ENCODE measurements around the gene BTF3.

Gene BTF3

DNA sequence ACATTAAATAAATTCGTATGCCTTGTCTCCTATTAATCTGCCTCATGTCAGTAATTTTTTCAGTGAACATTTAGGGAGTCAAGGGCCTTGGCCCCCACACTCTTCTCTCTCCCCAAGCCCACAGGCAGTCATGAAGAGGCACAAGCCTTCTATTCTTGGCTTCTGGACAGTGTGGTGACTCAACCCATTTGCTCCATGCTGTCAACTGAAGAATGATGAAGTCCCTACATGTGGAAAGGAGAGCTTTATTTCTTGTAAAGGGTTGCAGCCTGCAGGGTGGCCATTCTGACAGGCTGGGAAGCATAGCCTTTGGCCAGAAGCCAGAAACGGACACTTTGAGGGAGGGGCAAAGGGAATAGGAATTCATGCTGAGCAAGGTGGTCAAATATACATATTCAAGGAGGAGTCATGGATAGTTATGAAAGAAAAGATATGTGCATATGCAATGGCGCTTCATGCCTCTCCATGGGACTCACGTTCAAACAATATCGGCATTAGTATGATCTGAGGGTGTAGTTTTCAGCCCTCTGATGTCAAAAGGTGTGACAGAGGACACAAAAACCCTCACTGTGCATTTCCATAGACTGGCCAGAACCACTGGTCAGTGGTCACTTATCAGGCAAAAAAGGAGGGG is 35.9 kb downstream of the BTF3 start:
- DNase-seq (no peak), ATAC-seq (ENCODE audit: insufficient read depth, low read depth) (no peak)

DNA sequence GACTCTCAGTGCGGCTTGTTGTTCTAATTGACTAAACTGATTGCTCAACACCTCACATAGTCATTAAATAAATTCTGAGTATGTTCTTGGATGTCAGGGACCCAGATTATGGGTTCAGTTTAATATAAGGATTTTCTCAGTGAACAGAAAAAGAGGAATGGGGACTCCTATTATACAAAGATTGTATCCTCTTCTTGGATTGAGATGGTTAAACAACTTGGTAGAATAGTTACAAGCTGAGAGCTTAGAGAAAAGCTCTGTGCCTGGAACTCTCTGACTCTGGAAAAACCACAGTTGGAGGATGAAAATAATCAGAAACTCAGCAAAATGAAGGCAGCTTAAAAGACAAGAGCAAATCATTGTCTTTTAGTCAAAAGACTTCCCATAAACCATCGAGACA is 36.7 kb downstream of the BTF3 start:
- Histone ChIP-seq H3K27me3 (ENCODE audit: insufficient read depth, low read length, poor library complexity) (peaks cover 8% of the 10 kb centered on the region), H3K4me1 (ENCODE audit: insufficient read depth, low read length) (no peaks in the 10 kb centered on the region), H3K4me3 (ENCODE audit: low read depth in 1 of 2, low read length in 2 of 2) (no peak overlapping the region), H4K20me1 (ENCODE audit: insufficient read depth, low read length) (no peaks in the 10 kb centered on the region), H3K4me2 (ENCODE audit: insufficient read depth, low read length) (no peak overlapping the region), H3K9me3 (ENCODE audit: insufficient read depth, low read length, severe bottlenecking) (no peaks in the 10 kb centered on the region), H2AFZ (ENCODE audit: low read depth, low read length) (no peak overlapping the region), H3K9ac (ENCODE audit: low read depth, low read length) (no peak overlapping the region), H3K79me2 (ENCODE audit: insufficient read depth, low read length) (no peaks in the 10 kb centered on the region), H3K36me3 (ENCODE audit: insufficient read depth, low read length) (no peaks in the 10 kb centered on the region), H3K27ac (ENCODE audit: low read length) (no peak overlapping the region)
- ATAC-seq (ENCODE audit: insufficient read depth, low read depth) (no peak), DNase-seq (no peak)
- TF ChIP-seq, protein P1, sequence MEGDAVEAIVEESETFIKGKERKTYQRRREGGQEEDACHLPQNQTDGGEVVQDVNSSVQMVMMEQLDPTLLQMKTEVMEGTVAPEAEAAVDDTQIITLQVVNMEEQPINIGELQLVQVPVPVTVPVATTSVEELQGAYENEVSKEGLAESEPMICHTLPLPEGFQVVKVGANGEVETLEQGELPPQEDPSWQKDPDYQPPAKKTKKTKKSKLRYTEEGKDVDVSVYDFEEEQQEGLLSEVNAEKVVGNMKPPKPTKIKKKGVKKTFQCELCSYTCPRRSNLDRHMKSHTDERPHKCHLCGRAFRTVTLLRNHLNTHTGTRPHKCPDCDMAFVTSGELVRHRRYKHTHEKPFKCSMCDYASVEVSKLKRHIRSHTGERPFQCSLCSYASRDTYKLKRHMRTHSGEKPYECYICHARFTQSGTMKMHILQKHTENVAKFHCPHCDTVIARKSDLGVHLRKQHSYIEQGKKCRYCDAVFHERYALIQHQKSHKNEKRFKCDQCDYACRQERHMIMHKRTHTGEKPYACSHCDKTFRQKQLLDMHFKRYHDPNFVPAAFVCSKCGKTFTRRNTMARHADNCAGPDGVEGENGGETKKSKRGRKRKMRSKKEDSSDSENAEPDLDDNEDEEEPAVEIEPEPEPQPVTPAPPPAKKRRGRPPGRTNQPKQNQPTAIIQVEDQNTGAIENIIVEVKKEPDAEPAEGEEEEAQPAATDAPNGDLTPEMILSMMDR (IDR thresholded peaks at IDR 0.05; ENCODE audit: borderline replicate concordance, extremely low read depth, low read length, poor library complexity, severe bottlenecking): no peak
- no peak for TF ChIP-seq EZH2 (IDR thresholded peaks at IDR 0.05; ENCODE audit: borderline replicate concordance, low read depth, low read length, severe bottlenecking)

More for the DNA sequence above, 35.9 kb downstream of the BTF3 start:
- no peaks in the 10 kb centered on the region for H3K9me3 ChIP-seq (ENCODE audit: insufficient read depth, low read length, severe bottlenecking)
- H4K20me1 ChIP-seq (ENCODE audit: insufficient read depth, low read length): no peaks in the 10 kb centered on the region
- no peaks in the 10 kb centered on the region for H3K36me3 ChIP-seq (ENCODE audit: insufficient read depth, low read length)
- no peak overlapping the region for H3K4me3 ChIP-seq (ENCODE audit: low read depth in 1 of 2, low read length in 2 of 2)
- no peak overlapping the region for H3K27ac ChIP-seq (ENCODE audit: low read length)
- H2AFZ ChIP-seq (ENCODE audit: low read depth, low read length): no peak overlapping the region
- no peaks in the 10 kb centered on the region for H3K4me1 ChIP-seq (ENCODE audit: insufficient read depth, low read length)
- no peak for TF ChIP-seq EZH2 (IDR thresholded peaks at IDR 0.05; ENCODE audit: borderline replicate concordance, low read depth, low read length, severe bottlenecking)
- TF ChIP-seq, protein P1 (IDR thresholded peaks at IDR 0.05; ENCODE audit: borderline replicate concordance, extremely low read depth, low read length, poor library complexity, severe bottlenecking): no peak
- peaks cover 7% of the 10 kb centered on the region for H3K27me3 ChIP-seq (ENCODE audit: insufficient read depth, low read length, poor library complexity)
- H3K4me2 ChIP-seq (ENCODE audit: insufficient read depth, low read length): no peak overlapping the region
- no peak overlapping the region for H3K9ac ChIP-seq (ENCODE audit: low read depth, low read length)
- no peaks in the 10 kb centered on the region for H3K79me2 ChIP-seq (ENCODE audit: insufficient read depth, low read length)

DNA sequence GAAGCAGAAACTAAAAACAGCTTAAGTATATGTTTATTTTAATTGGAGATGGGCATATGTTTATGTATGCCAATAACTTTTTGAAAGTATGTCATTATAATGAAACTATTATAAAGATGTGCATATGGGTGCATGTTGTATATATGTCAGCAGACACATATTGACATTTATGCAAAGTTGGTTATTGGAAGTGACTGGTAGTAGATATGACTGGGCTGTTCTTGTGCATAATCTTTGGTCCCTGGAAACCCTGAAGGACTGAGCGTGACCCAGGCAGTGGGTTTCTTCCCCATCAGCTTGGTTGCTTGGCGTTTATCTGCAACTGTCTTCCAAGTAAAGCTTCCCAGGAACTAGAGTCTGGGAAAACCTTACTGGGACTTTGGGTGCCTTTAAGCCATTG is 41.5 kb downstream of the BTF3 start:
- no peak for DNase-seq
- Histone ChIP-seq H3K4me3 (ENCODE audit: low read depth in 1 of 2, low read length in 2 of 2) (no peak overlapping the region), H3K9me3 (ENCODE audit: insufficient read depth, low read length, severe bottlenecking) (no peaks in the 10 kb centered on the region), H3K27ac (ENCODE audit: low read length) (no peak overlapping the region), H3K36me3 (ENCODE audit: insufficient read depth, low read length) (no peaks in the 10 kb centered on the region), H3K4me2 (ENCODE audit: insufficient read depth, low read length) (no peak overlapping the region), H3K27me3 (ENCODE audit: insufficient read depth, low read length, poor library complexity) (peaks cover 25% of the 10 kb centered on the region), H3K9ac (ENCODE audit: low read depth, low read length) (no peak overlapping the region), H4K20me1 (ENCODE audit: insufficient read depth, low read length) (no peaks in the 10 kb centered on the region), H2AFZ (ENCODE audit: low read depth, low read length) (no peak overlapping the region), H3K4me1 (ENCODE audit: insufficient read depth, low read length) (no peaks in the 10 kb centered on the region), H3K79me2 (ENCODE audit: insufficient read depth, low read length) (no peaks in the 10 kb centered on the region)
- no peak for ATAC-seq (ENCODE audit: insufficient read depth, low read depth)
- no peak for TF ChIP-seq EZH2 (IDR thresholded peaks at IDR 0.05; ENCODE audit: borderline replicate concordance, low read depth, low read length, severe bottlenecking)
- TF ChIP-seq, protein P1 (IDR thresholded peaks at IDR 0.05; ENCODE audit: borderline replicate concordance, extremely low read depth, low read length, poor library complexity, severe bottlenecking): no peak

All from DND-41 (cell line).